ENCODE measurements around the gene EPHB2. TPM values are rescaled to one million over a fixed set of nuclear protein-coding genes. Genes with fewer than 3 reads are reported as not detected.

The EPHB2 gene
- total and polyA plus RNA-seq, 2 of the 8 experiments (the other 6 are each of a cell fraction or from before 2014, with no cell fraction given), result 15.8 to 17.2 TPM

- Histone ChIP-seq H3K9me3 (ENCODE audit: insufficient read depth in 2 of 2, low read depth in 1 of 2, low read length in 1 of 2) (no peaks in the 10 kb centered on the region), H4K8ac (ENCODE audit: extremely low read depth, insufficient read depth, low read length) (no peak overlapping the region), H3K9ac (replicated peaks in 1 of 4; ENCODE audit: extremely low read depth in 1 of 4, low read depth in 3 of 4, low read length in 3 of 4) (no peak overlapping the region), H3K23me2 (ENCODE audit: low read depth, low read length) (peaks cover 6% of the 10 kb centered on the region; the same call in 1 of the 2 replicates), H3K4me3 (ENCODE audit: extremely low read depth in 1 of 4, insufficient read depth in 2 of 4, low read depth in 3 of 4, low read length in 4 of 4) (no peak overlapping the region), H2BK20ac (ENCODE audit: low read length) (no peak overlapping the region), H3K23ac (ENCODE audit: insufficient read length) (no peak overlapping the region), H3K14ac (ENCODE audit: insufficient read length) (no peak overlapping the region), H3K27me3 (replicated peaks in 1 of 4; ENCODE audit: control insufficient read depth in 3 of 4, extremely low read depth in 1 of 4, insufficient read depth in 3 of 4, low read length in 3 of 4) (peaks cover 7 to 22% (median 14%) of the 10 kb centered on the region in 4 experiments), H2BK5ac (ENCODE audit: low read depth, low read length) (no peak overlapping the region), H3K4ac (replicated peaks; ENCODE audit: insufficient read length, low read depth, low read length) (no peak overlapping the region), H2AFZ (ENCODE audit: low read length) (no peak overlapping the region), H4K20me1 (replicated peaks in 1 of 2; ENCODE audit: control insufficient read depth in 1 of 2, insufficient read depth in 2 of 2, low read length in 2 of 2) (peaks cover 5 to 6% of the 10 kb centered on the region in 2 experiments), H3K79me2 (ENCODE audit: control insufficient read depth in 1 of 2, insufficient read depth in 2 of 2, low read length in 2 of 2) (no peaks in the 10 kb centered on the region), H3K18ac (ENCODE audit: extremely low read depth, low read length) (no peak overlapping the region), H2BK120ac (replicated peaks; ENCODE audit: low read depth, low read length) (no peak overlapping the region), H3K4me2 (ENCODE audit: insufficient read depth in 1 of 2, low read depth in 2 of 2, low read length in 2 of 2) (no peak overlapping the region), H2AK5ac (ENCODE audit: low read depth, low read length) (no peak overlapping the region), H2BK12ac (ENCODE audit: low read depth, low read length) (no peak overlapping the region), H3K36me3 (ENCODE audit: control insufficient read depth in 2 of 4, insufficient read depth in 4 of 4, low read length in 3 of 4) (no peaks in the 10 kb centered on the region), H4K5ac (ENCODE audit: insufficient read length, low read depth, low read length) (no peak overlapping the region), H3K27ac (ENCODE audit: low read depth, low read length) (no peak overlapping the region), H2BK15ac (ENCODE audit: low read length) (no peak overlapping the region), H4K91ac (replicated peaks; ENCODE audit: insufficient read length, low read length) (no peak overlapping the region), H3K4me1 (replicated peaks in 1 of 4; ENCODE audit: control insufficient read depth in 3 of 4, insufficient read depth in 4 of 4, low read length in 3 of 4) (peaks cover 0 to 16% (median 8%) of the 10 kb centered on the region in 4 experiments; a peak in 6 of 7 replicates), H3K79me1 (ENCODE audit: low read depth, low read length) (peaks cover 3% of the 10 kb centered on the region; the same call in 1 of the 2 replicates), H3K56ac (replicated peaks; ENCODE audit: insufficient read length, low read depth, low read length) (no peak overlapping the region)
- TF ChIP-seq CREB1 (IDR thresholded peaks at IDR 0.05), result no peak
- TF ChIP-seq BACH1 (IDR thresholded peaks at IDR 0.05; ENCODE audit: low read length), result no peak
- TF ChIP-seq SP4 (IDR thresholded peaks at IDR 0.05; ENCODE audit: low read length), result no peak
- no peak for TF ChIP-seq RXRA (IDR thresholded peaks at IDR 0.05; ENCODE audit: insufficient read depth, low read depth, low read length)
- ChIA-PET POLR2A (ENCODE audit: partially characterized antibody) (no interaction called here), CTCF (ENCODE audit: partially characterized antibody) (interaction anchor here (0.6 to 4.1 kb wide), 7 partner anchors 11 to 250 kb away, joined by 3 to 33 read pairs (median 3); no protein-coding TSS in a partner anchor)
- DNase-seq (ENCODE audit: low read depth in 1 of 2, low spot score in 2 of 2) (no peak), FAIRE-seq (no peak)
- WGBS, 2 experiments (ENCODE audit: extremely low coverage in 1 of 2, insufficient coverage in 1 of 2, insufficient read length in 1 of 2, insufficient replicate concordance in 2 of 2, low coverage in 1 of 2, low lambda C conversion rate in 2 of 2, missing lambda C conversion rate in 1 of 2), result 83% methylated on average over 3 of the region's 3 CpGs; no CpG with 5 or more reads in 1 of the 2 experiments
These were observed 3.8 kb downstream of the EPHB2 start for GRCh38 chr1:22714455-22714854.
